ENCODE results near the gene MAML3. TPM values are rescaled to one million over a fixed set of nuclear protein-coding genes. Genes with fewer than 3 reads are reported as not detected.
A peak's percentile ranks its signal among the peaks of the same experiment; 100 is the strongest.

MAML3 gene
- total and polyA plus RNA-seq, 2 experiments from 2014 or later, result 1.7 to 6.5 TPM

DNA sequence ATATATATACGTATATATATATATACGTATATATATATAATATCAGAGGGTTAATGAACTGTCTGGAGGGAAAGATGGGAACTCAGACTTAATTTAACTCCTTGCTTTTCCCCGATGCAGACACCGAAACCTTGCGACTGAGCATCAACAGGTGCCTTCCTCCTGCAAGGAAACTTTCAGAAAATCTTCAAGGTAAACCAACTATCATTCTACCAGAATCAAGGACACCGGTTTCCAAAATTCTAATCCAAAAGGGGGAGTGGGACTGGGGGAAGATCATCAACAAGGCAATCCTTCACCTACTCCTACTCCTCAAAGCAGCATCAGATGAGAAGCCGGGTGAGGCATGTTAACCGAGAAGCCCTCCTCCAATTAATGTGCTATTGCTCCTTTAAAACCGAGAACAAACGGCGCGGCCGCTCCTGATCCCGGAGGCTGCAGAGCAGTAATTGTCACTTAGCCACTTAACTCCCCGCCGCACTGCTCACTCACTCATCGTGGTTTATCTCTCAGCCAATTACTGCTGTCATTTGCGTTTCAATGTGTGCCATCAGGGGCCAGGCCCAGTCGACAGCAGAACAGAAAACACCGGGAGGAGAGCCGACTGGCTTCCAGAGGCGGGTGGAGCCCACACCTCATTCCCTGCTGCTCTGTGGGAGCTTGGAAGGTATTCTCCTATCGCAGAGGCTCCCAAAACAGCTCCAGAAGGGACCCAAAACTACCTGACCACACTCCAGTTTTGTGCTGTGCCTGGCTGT, 61.7 kb downstream of the MAML3 start:
- TF ChIP-seq EZH2 (IDR thresholded peaks at IDR 0.05; ENCODE audit: low read depth, unreplicated experiment), result no peak
- TF ChIP-seq NANOG (IDR thresholded peaks at IDR 0.05; ENCODE audit: borderline replicate concordance), result peak; percentile 37; the same call in 1 of the 2 replicates
- H2AFZ ChIP-seq, result peak overlapping the region; percentile 24
- 0 out of 2 replicates have a peak overlapping the region, but pooled peaks have one; percentile 54 for H3K27ac Mint-ChIP-seq
- no peaks in the 10 kb centered on the region for H4K20me1 ChIP-seq (replicated peaks; ENCODE audit: insufficient read depth)
- H3K4me3 Mint-ChIP-seq, result peak overlapping the region; percentile 60
- H3K4me3 ChIP-seq, result peak overlapping the region; percentile 39
- peaks cover 45% of the 10 kb centered on the region for H3K4me1 ChIP-seq (ENCODE audit: insufficient read depth)
- H3K27me3 ChIP-seq (ENCODE audit: insufficient read depth), result no peaks in the 10 kb centered on the region
- H3K4me1 Mint-ChIP-seq, result peaks cover 54% of the 10 kb centered on the region
- H3K36me3 Mint-ChIP-seq (ENCODE audit: low read depth), result no peaks in the 10 kb centered on the region
- peak; percentile 80 for ATAC-seq
- 0 out of 2 replicates have a peak, but pooled peaks cover 5% of the 10 kb centered on the region for H3F3A ChIP-seq (replicated peaks; ENCODE audit: low read depth)
- H3K27ac ChIP-seq (ENCODE audit: low read depth), result peak overlapping the region; percentile 46
- H3K79me2 ChIP-seq (replicated peaks; ENCODE audit: insufficient read depth), result no peaks in the 10 kb centered on the region
- no peaks in the 10 kb centered on the region for H3K36me3 ChIP-seq (ENCODE audit: insufficient read depth)
- H3K27me3 Mint-ChIP-seq (ENCODE audit: insufficient read depth, low read depth, poor library complexity), result peaks cover 2% of the 10 kb centered on the region
- DNase-seq (ENCODE audit: low spot score), result peak; percentile 78
- no peaks in the 10 kb centered on the region for H3K9me3 Mint-ChIP-seq
- peak overlapping the region; percentile 72 for H3K4me2 ChIP-seq
- no peaks in the 10 kb centered on the region; the same call in 1 of the 2 replicates for H3K9me2 ChIP-seq (ENCODE audit: insufficient read depth)

DNA sequence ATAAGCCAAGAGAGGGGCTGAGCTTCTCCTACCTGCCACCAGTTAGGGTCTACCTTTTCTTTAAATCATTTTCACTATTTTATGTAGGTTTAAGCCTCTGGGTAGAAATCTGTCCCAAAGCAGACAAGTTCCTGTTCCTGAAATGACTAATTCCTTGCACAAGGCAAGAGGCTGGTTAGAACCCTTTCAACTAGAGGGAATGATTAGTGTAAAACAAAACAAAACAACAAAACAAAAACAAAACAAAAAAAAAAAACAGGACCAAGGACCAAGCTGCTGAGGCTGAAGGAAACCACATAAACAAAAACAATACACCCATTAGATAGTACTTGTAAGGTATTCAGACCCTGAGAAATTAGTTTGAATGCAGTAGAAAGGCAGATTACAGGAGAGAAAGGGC, 62.7 kb downstream of the MAML3 start:
- peaks cover 45% of the 10 kb centered on the region for H3K4me1 ChIP-seq (ENCODE audit: insufficient read depth)

DNA sequence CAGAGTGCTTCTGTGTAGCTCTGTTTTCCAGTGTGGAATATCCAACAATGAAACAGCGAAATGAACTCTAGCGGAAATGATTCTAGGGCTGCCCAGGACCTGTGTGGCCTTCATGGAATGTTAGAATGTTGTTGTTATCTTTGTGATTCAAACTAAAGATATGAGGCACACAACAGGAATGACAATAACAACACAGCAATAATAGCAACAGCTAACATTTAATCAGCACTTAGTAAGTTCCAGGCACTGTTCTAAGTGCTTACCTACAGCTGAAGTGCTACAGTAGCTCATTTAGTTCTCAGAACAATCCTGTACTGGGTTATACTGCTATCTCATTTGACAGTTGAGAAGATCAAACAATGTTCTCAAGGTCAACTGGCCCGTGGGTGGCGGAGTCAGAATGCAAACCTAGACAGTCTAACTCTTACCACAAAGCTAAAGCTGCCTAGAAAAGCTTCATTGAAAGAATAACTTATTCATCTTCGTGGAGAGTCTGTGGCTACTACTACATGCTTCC, 63.7 kb downstream of the MAML3 start:
- H3K9me2 ChIP-seq (ENCODE audit: insufficient read depth), result no peaks in the 10 kb centered on the region
- no peak overlapping the region for H2AFZ ChIP-seq
- Mint-ChIP-seq H3K4me1 (peaks cover 50% of the 10 kb centered on the region), H3K27me3 (ENCODE audit: insufficient read depth, low read depth, poor library complexity) (peaks cover 2% of the 10 kb centered on the region), H3K4me3 (no peak overlapping the region), H3K27ac (no peak overlapping the region), H3K36me3 (ENCODE audit: low read depth) (no peaks in the 10 kb centered on the region), H3K9me3 (no peaks in the 10 kb centered on the region)
- TF ChIP-seq EZH2 (IDR thresholded peaks at IDR 0.05; ENCODE audit: low read depth, unreplicated experiment) (no peak), ZNF114 (CRISPR knock-in tag; IDR thresholded peaks at IDR 0.05) (no peak), CREB1 (CRISPR knock-in tag; IDR thresholded peaks at IDR 0.05; ENCODE audit: low read depth) (no peak)
- TF ChIP-seq, protein P1, sequence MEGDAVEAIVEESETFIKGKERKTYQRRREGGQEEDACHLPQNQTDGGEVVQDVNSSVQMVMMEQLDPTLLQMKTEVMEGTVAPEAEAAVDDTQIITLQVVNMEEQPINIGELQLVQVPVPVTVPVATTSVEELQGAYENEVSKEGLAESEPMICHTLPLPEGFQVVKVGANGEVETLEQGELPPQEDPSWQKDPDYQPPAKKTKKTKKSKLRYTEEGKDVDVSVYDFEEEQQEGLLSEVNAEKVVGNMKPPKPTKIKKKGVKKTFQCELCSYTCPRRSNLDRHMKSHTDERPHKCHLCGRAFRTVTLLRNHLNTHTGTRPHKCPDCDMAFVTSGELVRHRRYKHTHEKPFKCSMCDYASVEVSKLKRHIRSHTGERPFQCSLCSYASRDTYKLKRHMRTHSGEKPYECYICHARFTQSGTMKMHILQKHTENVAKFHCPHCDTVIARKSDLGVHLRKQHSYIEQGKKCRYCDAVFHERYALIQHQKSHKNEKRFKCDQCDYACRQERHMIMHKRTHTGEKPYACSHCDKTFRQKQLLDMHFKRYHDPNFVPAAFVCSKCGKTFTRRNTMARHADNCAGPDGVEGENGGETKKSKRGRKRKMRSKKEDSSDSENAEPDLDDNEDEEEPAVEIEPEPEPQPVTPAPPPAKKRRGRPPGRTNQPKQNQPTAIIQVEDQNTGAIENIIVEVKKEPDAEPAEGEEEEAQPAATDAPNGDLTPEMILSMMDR (conservative IDR thresholded peaks at IDR 0.05; ENCODE audit: low read depth in 2 of 2), result no peak
- TF ChIP-seq, protein P2, sequence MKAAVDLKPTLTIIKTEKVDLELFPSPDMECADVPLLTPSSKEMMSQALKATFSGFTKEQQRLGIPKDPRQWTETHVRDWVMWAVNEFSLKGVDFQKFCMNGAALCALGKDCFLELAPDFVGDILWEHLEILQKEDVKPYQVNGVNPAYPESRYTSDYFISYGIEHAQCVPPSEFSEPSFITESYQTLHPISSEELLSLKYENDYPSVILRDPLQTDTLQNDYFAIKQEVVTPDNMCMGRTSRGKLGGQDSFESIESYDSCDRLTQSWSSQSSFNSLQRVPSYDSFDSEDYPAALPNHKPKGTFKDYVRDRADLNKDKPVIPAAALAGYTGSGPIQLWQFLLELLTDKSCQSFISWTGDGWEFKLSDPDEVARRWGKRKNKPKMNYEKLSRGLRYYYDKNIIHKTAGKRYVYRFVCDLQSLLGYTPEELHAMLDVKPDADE (IDR thresholded peaks at IDR 0.05), result no peak
- no peaks in the 10 kb centered on the region for H4K20me1 ChIP-seq (replicated peaks; ENCODE audit: insufficient read depth)
- H3K4me3 ChIP-seq, result no peak overlapping the region
- no peak for ATAC-seq
- peak overlapping the region; percentile 15 for H3K4me2 ChIP-seq
- no peaks in the 10 kb centered on the region for H3K27me3 ChIP-seq (ENCODE audit: insufficient read depth)
- DNase-seq (ENCODE audit: low spot score), result no peak
- H3F3A ChIP-seq (replicated peaks; ENCODE audit: low read depth), result 0 out of 2 replicates have a peak, but pooled peaks cover 5% of the 10 kb centered on the region
- H3K36me3 ChIP-seq (ENCODE audit: insufficient read depth), result no peaks in the 10 kb centered on the region
- no peaks in the 10 kb centered on the region for H3K79me2 ChIP-seq (replicated peaks; ENCODE audit: insufficient read depth)
- no peak overlapping the region for H3K27ac ChIP-seq (ENCODE audit: low read depth)
- H3K4me1 ChIP-seq (ENCODE audit: insufficient read depth), result peaks cover 46% of the 10 kb centered on the region

More for the DNA sequence above, 62.7 kb downstream of the MAML3 start:
- Histone ChIP-seq H3K79me2 (replicated peaks; ENCODE audit: insufficient read depth) (no peaks in the 10 kb centered on the region), H3K36me3 (ENCODE audit: insufficient read depth) (no peaks in the 10 kb centered on the region), H3K9me2 (ENCODE audit: insufficient read depth) (no peaks in the 10 kb centered on the region; the same call in 1 of the 2 replicates), H4K20me1 (replicated peaks; ENCODE audit: insufficient read depth) (no peaks in the 10 kb centered on the region), H3K27ac (ENCODE audit: low read depth) (no peak overlapping the region), H3F3A (replicated peaks; ENCODE audit: low read depth) (0 out of 2 replicates have a peak, but pooled peaks cover 5% of the 10 kb centered on the region), H3K27me3 (ENCODE audit: insufficient read depth) (no peaks in the 10 kb centered on the region), H3K4me2 (no peak overlapping the region), H3K4me3 (no peak overlapping the region), H2AFZ (no peak overlapping the region)
- TF ChIP-seq, protein P2 (IDR thresholded peaks at IDR 0.05), result no peak
- TF ChIP-seq ZNF331 (CRISPR knock-in tag; IDR thresholded peaks at IDR 0.05; ENCODE audit: low read depth) (no peak), EZH2phosphoT487 (IDR thresholded peaks at IDR 0.05; ENCODE audit: unreplicated experiment) (no peak), ZNF114 (CRISPR knock-in tag; IDR thresholded peaks at IDR 0.05) (no peak)
- H3K9me3 Mint-ChIP-seq, result no peaks in the 10 kb centered on the region
- peaks cover 54% of the 10 kb centered on the region for H3K4me1 Mint-ChIP-seq
- H3K27ac Mint-ChIP-seq, result no peak overlapping the region
- ATAC-seq (no peak), DNase-seq (ENCODE audit: low spot score) (no peak)
- no peak overlapping the region for H3K4me3 Mint-ChIP-seq
- peaks cover 2% of the 10 kb centered on the region for H3K27me3 Mint-ChIP-seq (ENCODE audit: insufficient read depth, low read depth, poor library complexity)
- H3K36me3 Mint-ChIP-seq (ENCODE audit: low read depth), result no peaks in the 10 kb centered on the region
